H1 (cell line): Measurements from ENCODE around the gene PCDHGB1. TPM values are rescaled to one million over a fixed set of nuclear protein-coding genes. Genes with fewer than 3 reads are reported as not detected.
A peak's percentile ranks its signal among the peaks of the same experiment; 100 is the strongest.

Experiments used
- ATF3 ChIP-seq: IDR thresholded peaks from 2 replicates; pipeline ENCODE4 v1.6.1; 2011; ENCODE audit warnings: low read depth, mild to moderate bottlenecking, low read length; ENCODE audit not compliant: insufficient read depth
- RAD21 ChIP-seq, 2 experiments: IDR thresholded peaks in 1 of 2; conservative IDR thresholded peaks in 1 of 2; 2 replicates each; pipeline ENCODE4 v1.6.1; 2011; ENCODE audit warnings: low read depth in 2 of 2, low read length in 2 of 2, improper control_type of control experiment in 1 of 2, inconsistent platforms in 1 of 2, mild to moderate bottlenecking in 1 of 2, moderate library complexity in 1 of 2
- polyA plus RNA-seq, 7 experiments: library from polyadenylated mRNA; depleted of rRNA in 3 of 7; stranded (reverse) in 5 of 7; unstranded in 2 of 7; fragments of >200 nt in 5 of 7; fragments of 200-250 nt in 2 of 7; gene quantifications; 1 replicate in 5 of 7; 2 replicates in 1 of 7; 4 replicates in 1 of 7; pipeline versions ENCODE4 v1.2.1 to v1.2.3, GENCODE V29; 2011 to 2013; ENCODE audit warnings: missing spikeins in 2 of 7, mixed read lengths in 2 of 7
- total RNA-seq: library from RNA; stranded (reverse); fragmentation: NEBNext Ultra II Directional; extraction: Animal tissue kit (Norgen Biotek cat#: 25700); gene quantifications from 2 replicates; pipeline ENCODE4 v1.2.1, GENCODE V29; 2021

PCDHGB1 gene
- total and polyA plus RNA-seq, 2 of the 8 experiments (the other 6 are each of a cell fraction or from before 2014, with no cell fraction given) = 1.3 to 2.8 TPM

- TF ChIP-seq ATF3 (no peak), RAD21 (IDR thresholded peaks at IDR 0.05 in 1 of 2, conservative IDR thresholded peaks at IDR 0.05 in 1 of 2; ENCODE audit: low read depth in 2 of 2, low read length in 2 of 2) (peak; percentile 25 to 37)
These were observed 5.1 kb downstream of the PCDHGB1 start, which contains the start of gene PCDHGA4 (continued) for GRCh38 chr5:141354900-141355469.
